HepG2 (cell line): ENCODE data around the gene P2RY6. TPM values are rescaled to one million over a fixed set of nuclear protein-coding genes. Genes with fewer than 3 reads are reported as not detected.

ENCODE experiments used
- ATAC-seq: fragments of 200-7000 bp; cut with Tn5 transposase; 3 replicates; pipeline ENCODE4 v1.9.1; 2020; ENCODE audit warnings: mild to moderate bottlenecking, moderate library complexity
- BruUV-seq: library from RNA; stranded (reverse); fragments of 400-500 nt; replicated peaks from 2 replicates; lab custom pipeline; 2021; lab: Mats Ljungman, UMichigan
- CTCF ChIA-PET: fragments of 300-600 bp; formaldehyde crosslinking; extraction: SDS; loops from one replicate; lab custom pipeline; 2021; ENCODE audit warnings: low total read pairs, inconsistent platforms, low intra/inter-chr PET ratio; lab: Yijun Ruan, JAX
- POLR2A ChIA-PET: fragments of 350-600 bp; sonication (Branson Sonifier 250); formaldehyde crosslinking; loops from one replicate; lab custom pipeline; 2020; ENCODE audit warnings: antibody characterized with exemption, inconsistent platforms; lab: Yijun Ruan, JAX
- DNase-seq: peaks from one replicate; pipeline ENCODE4 v3.0.0-alpha.2; 2015; ENCODE audit warnings: low spot score
- FAIRE-seq: peaks from 3 replicates; lab custom pipeline; 2011; peaks lifted over from hg19 to GRCh38; lab: Jason Lieb, UNC
- H2AFZ ChIP-seq: one replicate; pipeline ENCODE4 v1.6.1; 2011; ENCODE audit warnings: low read length, inconsistent platforms
- H3K27ac ChIP-seq: fragments of 300-600 bp; 3 replicates; pipeline ENCODE4 v1.8.0; 2011; ENCODE audit warnings: mixed run types, mild to moderate bottlenecking, mixed read lengths, low read length, inconsistent platforms; ENCODE audit not compliant: insufficient read depth; ENCODE audit errors: extremely low read length
- H3K27me3 ChIP-seq, 2 experiments: fragments of 200-600 bp in 1 of 2; 2 replicates in 1 of 2; 3 replicates in 1 of 2; pipeline versions ENCODE4 v1.6.0 to v1.8.0; 2011; ENCODE audit warnings: low read length in 2 of 2, mild to moderate bottlenecking in 2 of 2, moderate library complexity in 2 of 2, inconsistent platforms in 1 of 2; ENCODE audit not compliant: insufficient read depth in 2 of 2, control insufficient read depth in 1 of 2
- H3K36me3 ChIP-seq, 2 experiments: fragments of 200-600 bp in 1 of 2; replicated peaks in 1 of 2; 2 replicates in 1 of 2; 3 replicates in 1 of 2; pipeline versions ENCODE4 v1.5.1 to v1.8.0; 2011; ENCODE audit warnings: low read length in 2 of 2, inconsistent platforms in 1 of 2; ENCODE audit not compliant: insufficient read depth in 2 of 2, control insufficient read depth in 1 of 2
- H3K4me1 ChIP-seq: 2 replicates; pipeline ENCODE4 v1.5.1; 2012; ENCODE audit warnings: low read length, inconsistent platforms; ENCODE audit not compliant: insufficient read depth
- H3K4me2 ChIP-seq: 2 replicates; pipeline ENCODE4 v1.6.0; 2011; ENCODE audit warnings: low read depth, low read length, inconsistent platforms
- H3K4me3 ChIP-seq, 3 experiments: fragments of 200-600 bp in 1 of 3; sonication (generic), shearing (Covaris generic) in 1 of 3; replicated peaks in 1 of 3; 2 replicates each; pipeline ENCODE4 v1.5.1; 2011 to 2016; ENCODE audit warnings: low read length in 3 of 3, inconsistent platforms in 2 of 3, low read depth in 2 of 3, mild to moderate bottlenecking in 2 of 3, control low read depth in 1 of 3, mixed read lengths in 1 of 3; ENCODE audit not compliant: insufficient read depth in 1 of 3
- H3K79me2 ChIP-seq: one replicate; pipeline ENCODE4 v1.6.1; 2011; ENCODE audit warnings: low read length, inconsistent platforms; ENCODE audit not compliant: insufficient read depth
- H3K9ac ChIP-seq: 2 replicates; pipeline ENCODE4 v1.6.0; 2011; ENCODE audit warnings: mild to moderate bottlenecking, low read depth, low read length, inconsistent platforms; ENCODE audit not compliant: insufficient read depth
- H3K9me3 ChIP-seq: 2 replicates; pipeline ENCODE4 v1.5.1; 2012; ENCODE audit warnings: mild to moderate bottlenecking, low read length
- H4K20me1 ChIP-seq: 2 replicates; pipeline ENCODE4 v1.6.0; 2011; ENCODE audit warnings: inconsistent platforms, mild to moderate bottlenecking, low read length, moderate library complexity; ENCODE audit not compliant: insufficient read depth
- CAMTA2 ChIP-seq: sonication (generic); formaldehyde crosslinking; IDR thresholded peaks from 2 replicates; pipeline ENCODE4 v1.4.0; 2020; ENCODE audit warnings: mild to moderate bottlenecking, missing genetic modification reagents, borderline replicate concordance
- EEA1 ChIP-seq: sonication (generic); formaldehyde crosslinking; IDR thresholded peaks from 2 replicates; pipeline ENCODE4 v1.5.1; 2020; ENCODE audit warnings: mild to moderate bottlenecking, missing genetic modification reagents, borderline replicate concordance
- ETS1 ChIP-seq: sonication (generic); formaldehyde crosslinking; IDR thresholded peaks from 2 replicates; pipeline ENCODE4 v1.4.0; 2020; ENCODE audit warnings: missing genetic modification reagents
- FOXO1 ChIP-seq: sonication (generic); formaldehyde crosslinking; IDR thresholded peaks from 2 replicates; pipeline ENCODE4 v1.4.0; 2020; ENCODE audit warnings: missing genetic modification reagents
- GTF3A ChIP-seq: sonication (generic); formaldehyde crosslinking; conservative IDR thresholded peaks from 2 replicates; pipeline ENCODE4 v1.4.0; 2020; ENCODE audit warnings: mild to moderate bottlenecking, missing genetic modification reagents
- HNRNPK ChIP-seq: fragments of 200-400 bp; formaldehyde crosslinking; IDR thresholded peaks from 2 replicates; pipeline ENCODE4 v1.6.1; 2018; ENCODE audit warnings: low read length, low read depth, moderate library complexity, mild to moderate bottlenecking; ENCODE audit not compliant: poor library complexity, severe bottlenecking
- IKZF4 ChIP-seq: sonication (generic); formaldehyde crosslinking; IDR thresholded peaks from 2 replicates; pipeline ENCODE4 v1.5.1; 2020; ENCODE audit warnings: borderline replicate concordance, mild to moderate bottlenecking, low read depth, missing genetic modification reagents; ENCODE audit errors: not compliant biosample characterization
- JUN ChIP-seq: sonication (generic); formaldehyde crosslinking; IDR thresholded peaks from 2 replicates; pipeline ENCODE4 v1.4.0; 2020; ENCODE audit warnings: mild to moderate bottlenecking, missing genetic modification reagents
- MAZ ChIP-seq, 2 experiments: sonication (generic) in 1 of 2; formaldehyde crosslinking in 1 of 2; IDR thresholded peaks; 2 replicates each; pipeline versions ENCODE4 v1.5.0 to v1.6.1; 2012 to 2020; ENCODE audit warnings: low read depth in 2 of 2, mild to moderate bottlenecking in 2 of 2, borderline replicate concordance in 1 of 2, improper control_type of control experiment in 1 of 2, low read length in 1 of 2, missing genetic modification reagents in 1 of 2, moderate library complexity in 1 of 2
- SRF ChIP-seq: IDR thresholded peaks from 2 replicates; pipeline ENCODE4 v1.6.1; 2011; ENCODE audit warnings: mild to moderate bottlenecking, low read depth, low read length, moderate library complexity
- ZNF432 ChIP-seq: sonication (generic); formaldehyde crosslinking; IDR thresholded peaks from 2 replicates; pipeline ENCODE4 v1.5.0; 2020; ENCODE audit warnings: missing genetic modification reagents, mild to moderate bottlenecking, borderline replicate concordance
- ZNF878 ChIP-seq: sonication (generic); formaldehyde crosslinking; IDR thresholded peaks from 2 replicates; pipeline ENCODE4 v1.8.1; 2023; ENCODE audit warnings: mild to moderate bottlenecking, missing genetic modification reagents, moderate library complexity
- ZUFSP ChIP-seq: sonication (generic); formaldehyde crosslinking; IDR thresholded peaks from 2 replicates; pipeline ENCODE4 v1.9.0; 2021; ENCODE audit warnings: missing genetic modification reagents, mild to moderate bottlenecking, borderline replicate concordance
- WGBS: methylation state at CpG from one replicate; pipeline ENCODE4 v1.1.6; 2017; ENCODE audit warnings: low lambda C conversion rate; 5-methylcytosine and 5-hydroxymethylcytosine counted together
- in situ Hi-C: cut with HindIII; loops from 2 replicates; pipeline ENCODE4 v1.10.0; 2017; ENCODE audit warnings: low pct_unique_long_range_greater_than_20kb; ENCODE audit not compliant: extremely low pct_ligation_motif_present
- intact Hi-C: fragments of 100-400 bp; cut with micrococcal nuclease; formaldehyde crosslinking; loops from one replicate; pipeline ENCODE4 v1.10.0; 2022; ENCODE audit not compliant: unreplicated experiment
- polyA plus RNA-seq, 8 experiments: library from polyadenylated mRNA; depleted of rRNA in 3 of 8; stranded (reverse) in 7 of 8; unstranded in 1 of 8; fragments of >200 nt; fragmentation: Illumina TruSeq in 4 of 8; extraction: Trizol in 4 of 8; gene quantifications; 2 replicates each; pipeline versions ENCODE4 v1.2.1 to v1.2.3, GENCODE V29; 2011 to 2016; ENCODE audit warnings: low read depth in 4 of 8, missing spikeins in 1 of 8, mixed read lengths in 1 of 8; ENCODE audit not compliant: insufficient read depth in 1 of 8
- total RNA-seq, 5 experiments: library from RNA; depleted of rRNA; stranded (reverse); fragments of >200 nt; fragmentation: Illumina TruSeq; extraction: Trizol; gene quantifications; 2 replicates each; pipeline ENCODE4 v1.2.3, GENCODE V29; 2016; ENCODE audit warnings: low read depth in 1 of 5
- TF ChIP-seq, protein P1 (sequence below): sonication (generic); formaldehyde crosslinking; IDR thresholded peaks from 2 replicates; pipeline ENCODE4 v1.8.1; 2022; ENCODE audit warnings: low read depth, mild to moderate bottlenecking, missing genetic modification reagents
- TF ChIP-seq, protein P2 (sequence below): sonication (generic); formaldehyde crosslinking; IDR thresholded peaks from 2 replicates; pipeline ENCODE4 v1.4.0; 2020; ENCODE audit warnings: mild to moderate bottlenecking, missing genetic modification reagents, borderline replicate concordance

Gene P2RY6
- total and polyA plus RNA-seq, 2 of the 13 experiments (the other 11 are each of a cell fraction or from before 2014, with no cell fraction given), result 0.09 to 0.29 TPM

DNA sequence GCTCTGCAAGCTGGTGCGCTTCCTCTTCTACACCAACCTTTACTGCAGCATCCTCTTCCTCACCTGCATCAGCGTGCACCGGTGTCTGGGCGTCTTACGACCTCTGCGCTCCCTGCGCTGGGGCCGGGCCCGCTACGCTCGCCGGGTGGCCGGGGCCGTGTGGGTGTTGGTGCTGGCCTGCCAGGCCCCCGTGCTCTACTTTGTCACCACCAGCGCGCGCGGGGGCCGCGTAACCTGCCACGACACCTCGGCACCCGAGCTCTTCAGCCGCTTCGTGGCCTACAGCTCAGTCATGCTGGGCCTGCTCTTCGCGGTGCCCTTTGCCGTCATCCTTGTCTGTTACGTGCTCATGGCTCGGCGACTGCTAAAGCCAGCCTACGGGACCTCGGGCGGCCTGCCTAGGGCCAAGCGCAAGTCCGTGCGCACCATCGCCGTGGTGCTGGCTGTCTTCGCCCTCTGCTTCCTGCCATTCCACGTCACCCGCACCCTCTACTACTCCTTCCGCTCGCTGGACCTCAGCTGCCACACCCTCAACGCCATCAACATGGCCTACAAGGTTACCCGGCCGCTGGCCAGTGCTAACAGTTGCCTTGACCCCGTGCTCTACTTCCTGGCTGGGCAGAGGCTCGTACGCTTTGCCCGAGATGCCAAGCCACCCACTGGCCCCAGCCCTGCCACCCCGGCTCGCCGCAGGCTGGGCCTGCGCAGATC is 37.5 kb upstream of the P2RY6 start:
- in situ Hi-C loops, result loop anchor here (5.0 kb wide), 1 partner anchor 47 kb away; no protein-coding TSS in a partner anchor
- no peak overlapping the region for H3K27ac ChIP-seq
- no peak for TF ChIP-seq ETS1
- TF ChIP-seq CAMTA2 (CRISPR knock-in tag), result no peak
- TF ChIP-seq, protein P1, sequence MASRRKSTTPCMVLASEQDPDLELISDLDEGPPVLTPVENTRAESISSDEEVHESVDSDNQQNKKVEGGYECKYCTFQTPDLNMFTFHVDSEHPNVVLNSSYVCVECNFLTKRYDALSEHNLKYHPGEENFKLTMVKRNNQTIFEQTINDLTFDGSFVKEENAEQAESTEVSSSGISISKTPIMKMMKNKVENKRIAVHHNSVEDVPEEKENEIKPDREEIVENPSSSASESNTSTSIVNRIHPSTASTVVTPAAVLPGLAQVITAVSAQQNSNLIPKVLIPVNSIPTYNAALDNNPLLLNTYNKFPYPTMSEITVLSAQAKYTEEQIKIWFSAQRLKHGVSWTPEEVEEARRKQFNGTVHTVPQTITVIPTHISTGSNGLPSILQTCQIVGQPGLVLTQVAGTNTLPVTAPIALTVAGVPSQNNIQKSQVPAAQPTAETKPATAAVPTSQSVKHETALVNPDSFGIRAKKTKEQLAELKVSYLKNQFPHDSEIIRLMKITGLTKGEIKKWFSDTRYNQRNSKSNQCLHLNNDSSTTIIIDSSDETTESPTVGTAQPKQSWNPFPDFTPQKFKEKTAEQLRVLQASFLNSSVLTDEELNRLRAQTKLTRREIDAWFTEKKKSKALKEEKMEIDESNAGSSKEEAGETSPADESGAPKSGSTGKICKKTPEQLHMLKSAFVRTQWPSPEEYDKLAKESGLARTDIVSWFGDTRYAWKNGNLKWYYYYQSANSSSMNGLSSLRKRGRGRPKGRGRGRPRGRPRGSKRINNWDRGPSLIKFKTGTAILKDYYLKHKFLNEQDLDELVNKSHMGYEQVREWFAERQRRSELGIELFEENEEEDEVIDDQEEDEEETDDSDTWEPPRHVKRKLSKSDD, result no peak
- no peak for TF ChIP-seq EEA1 (CRISPR knock-in tag)
- no peak for TF ChIP-seq HNRNPK
- TF ChIP-seq, protein P2, sequence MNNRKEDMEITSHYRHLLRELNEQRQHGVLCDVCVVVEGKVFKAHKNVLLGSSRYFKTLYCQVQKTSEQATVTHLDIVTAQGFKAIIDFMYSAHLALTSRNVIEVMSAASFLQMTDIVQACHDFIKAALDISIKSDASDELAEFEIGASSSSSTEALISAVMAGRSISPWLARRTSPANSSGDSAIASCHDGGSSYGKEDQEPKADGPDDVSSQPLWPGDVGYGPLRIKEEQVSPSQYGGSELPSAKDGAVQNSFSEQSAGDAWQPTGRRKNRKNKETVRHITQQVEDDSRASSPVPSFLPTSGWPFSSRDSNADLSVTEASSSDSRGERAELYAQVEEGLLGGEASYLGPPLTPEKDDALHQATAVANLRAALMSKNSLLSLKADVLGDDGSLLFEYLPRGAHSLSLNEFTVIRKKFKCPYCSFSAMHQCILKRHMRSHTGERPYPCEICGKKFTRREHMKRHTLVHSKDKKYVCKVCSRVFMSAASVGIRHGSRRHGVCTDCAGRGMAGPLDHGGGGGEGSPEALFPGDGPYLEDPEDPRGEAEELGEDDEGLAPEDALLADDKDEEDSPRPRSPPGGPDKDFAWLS (CRISPR knock-in tag), result no peak
- TF ChIP-seq FOXO1, result no peak
- no peak for TF ChIP-seq ZUFSP (CRISPR knock-in tag)
- TF ChIP-seq ZNF432 (CRISPR knock-in tag), result no peak
- no peak for TF ChIP-seq ZNF878 (CRISPR knock-in tag)
- no peak for TF ChIP-seq SRF
- no peak for TF ChIP-seq IKZF4
- TF ChIP-seq MAZ (IDR thresholded peaks at IDR 0.05; ENCODE audit: borderline replicate concordance, low read depth, low read length), result no peak
- no peak for TF ChIP-seq MAZ (CRISPR knock-in tag; IDR thresholded peaks at IDR 0.05; ENCODE audit: low read depth)
- TF ChIP-seq JUN (CRISPR knock-in tag), result no peak
- no peak for TF ChIP-seq GTF3A

More for the DNA sequence above, 37.5 kb upstream of the P2RY6 start:
- no peak for DNase-seq
- 90% methylated on average over 55 of the region's 56 CpGs for WGBS
- Histone ChIP-seq H4K20me1 (no peaks in the 10 kb centered on the region), H3K36me3 (no peaks in the 10 kb centered on the region), H3K4me1 (peaks cover 45% of the 10 kb centered on the region), H3K27me3 (peaks cover 0 to 4% of the 10 kb centered on the region in 2 experiments; a peak in 1 of 5 replicates), H3K9me3 (no peaks in the 10 kb centered on the region), H3K4me2 (no peak overlapping the region), H3K9ac (no peak overlapping the region), H3K4me3 (no peak overlapping the region), H2AFZ (no peak overlapping the region), H3K79me2 (no peaks in the 10 kb centered on the region)
- POLR2A ChIA-PET, result no interaction called here
- CTCF ChIA-PET, result no interaction called here
- no TSS peak for BruUV-seq
- intact Hi-C loops, result no loop called here
- no peak for FAIRE-seq
- no peak for ATAC-seq
